Mesothelial cell of epicardium (in vitro differentiated cells): ENCODE results near the gene WNK2. TPM values are rescaled to one million over a fixed set of nuclear protein-coding genes. Genes with fewer than 3 reads are reported as not detected.

Experiments used
- DNase-seq, 2 experiments: peaks; one replicate each; pipeline ENCODE4 v3.0.0; 2021; ENCODE audit warnings: low spot score in 2 of 2; ENCODE audit not compliant: unreplicated experiment in 2 of 2
- H3K27ac Mint-ChIP-seq: 2 replicates; pipeline ENCODE4 v1.8.0; 2021; ENCODE audit warnings: mixed read lengths
- H3K27me3 Mint-ChIP-seq: 2 replicates; pipeline ENCODE4 v1.8.0; 2021; ENCODE audit warnings: low read depth, mixed read lengths
- H3K36me3 Mint-ChIP-seq: 2 replicates; pipeline ENCODE4 v1.8.0; 2021; ENCODE audit warnings: mixed read lengths
- H3K4me1 Mint-ChIP-seq: 2 replicates; pipeline ENCODE4 v1.8.0; 2021; ENCODE audit warnings: mixed read lengths
- H3K4me3 Mint-ChIP-seq: 2 replicates; pipeline ENCODE4 v1.8.0; 2021; ENCODE audit warnings: mild to moderate bottlenecking, moderate library complexity, mixed read lengths
- H3K9me3 Mint-ChIP-seq: 2 replicates; pipeline ENCODE4 v1.8.0; 2021; ENCODE audit warnings: mixed read lengths
- total RNA-seq: library from RNA; stranded (reverse); gene quantifications from 3 replicates; pipeline ENCODE4 v1.2.1, GENCODE V29; 2021
- TF ChIP-seq, protein P1 (sequence below): fragments of 200-600 bp; sonication (generic); IDR thresholded peaks from one replicate; pipeline ENCODE4 v1.5.0; 2021; ENCODE audit warnings: antibody characterized with exemption; ENCODE audit not compliant: unreplicated experiment

Gene WNK2
- total RNA-seq, 1 donor from 2014 or later, result 66.0 TPM

DNA sequence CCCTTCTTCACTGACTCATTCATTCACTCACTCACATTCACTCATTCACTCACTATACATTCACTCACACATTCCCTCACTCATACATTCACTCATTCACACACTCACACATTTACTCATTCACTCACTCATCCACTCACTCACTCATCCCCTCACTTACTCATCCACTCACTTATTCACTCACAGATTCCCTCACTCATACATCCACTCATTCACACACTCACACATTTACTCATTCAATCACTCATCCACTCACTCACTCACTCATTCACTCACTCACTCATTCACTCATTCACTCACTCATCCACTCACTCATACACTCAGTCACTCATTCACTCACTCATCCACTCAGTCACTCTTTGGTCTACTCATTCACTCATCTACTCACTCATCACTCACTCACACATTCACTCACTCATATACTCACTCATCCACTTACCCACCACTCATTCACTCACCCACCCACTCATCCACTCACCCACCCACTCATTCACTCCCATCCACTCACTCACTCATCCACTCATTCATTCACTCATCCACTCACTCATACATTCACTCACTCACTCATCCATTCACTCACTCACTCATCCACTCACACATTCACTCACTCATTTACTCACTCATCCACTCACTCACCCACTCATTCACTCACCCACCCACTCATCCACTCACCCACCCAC lies 27.2 kb downstream of the WNK2 start:
- TF ChIP-seq, protein P1, sequence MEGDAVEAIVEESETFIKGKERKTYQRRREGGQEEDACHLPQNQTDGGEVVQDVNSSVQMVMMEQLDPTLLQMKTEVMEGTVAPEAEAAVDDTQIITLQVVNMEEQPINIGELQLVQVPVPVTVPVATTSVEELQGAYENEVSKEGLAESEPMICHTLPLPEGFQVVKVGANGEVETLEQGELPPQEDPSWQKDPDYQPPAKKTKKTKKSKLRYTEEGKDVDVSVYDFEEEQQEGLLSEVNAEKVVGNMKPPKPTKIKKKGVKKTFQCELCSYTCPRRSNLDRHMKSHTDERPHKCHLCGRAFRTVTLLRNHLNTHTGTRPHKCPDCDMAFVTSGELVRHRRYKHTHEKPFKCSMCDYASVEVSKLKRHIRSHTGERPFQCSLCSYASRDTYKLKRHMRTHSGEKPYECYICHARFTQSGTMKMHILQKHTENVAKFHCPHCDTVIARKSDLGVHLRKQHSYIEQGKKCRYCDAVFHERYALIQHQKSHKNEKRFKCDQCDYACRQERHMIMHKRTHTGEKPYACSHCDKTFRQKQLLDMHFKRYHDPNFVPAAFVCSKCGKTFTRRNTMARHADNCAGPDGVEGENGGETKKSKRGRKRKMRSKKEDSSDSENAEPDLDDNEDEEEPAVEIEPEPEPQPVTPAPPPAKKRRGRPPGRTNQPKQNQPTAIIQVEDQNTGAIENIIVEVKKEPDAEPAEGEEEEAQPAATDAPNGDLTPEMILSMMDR, result no peak
- H3K4me3 Mint-ChIP-seq, result no peak overlapping the region
- H3K4me1 Mint-ChIP-seq, result peaks cover 11% of the 10 kb centered on the region

DNA sequence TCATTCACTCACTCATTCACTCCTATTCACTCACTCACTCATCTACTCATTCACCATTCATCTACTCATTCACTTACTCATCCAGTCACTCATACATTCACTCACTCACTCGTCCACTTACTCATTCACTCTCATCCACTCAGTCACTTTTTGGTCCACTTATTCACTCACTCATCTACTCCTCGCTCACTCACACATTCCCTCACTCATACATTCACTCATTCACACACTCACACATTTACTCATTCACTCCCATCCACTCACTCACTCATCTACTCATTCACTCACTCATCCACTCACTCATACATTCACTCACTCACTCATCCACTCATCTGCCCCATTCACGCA lies 27.7 kb downstream of the WNK2 start:
- H3K27me3 Mint-ChIP-seq, result no peaks in the 10 kb centered on the region
- H3K4me1 Mint-ChIP-seq, result peaks cover 11% of the 10 kb centered on the region
- no peak overlapping the region for H3K4me3 Mint-ChIP-seq
- peaks cover 9% of the 10 kb centered on the region for H3K9me3 Mint-ChIP-seq
- H3K27ac Mint-ChIP-seq, result no peak overlapping the region
- peaks cover 7% of the 10 kb centered on the region for H3K36me3 Mint-ChIP-seq
- DNase-seq, result no peak
- TF ChIP-seq, protein P1, result no peak

More for the DNA sequence above, 27.2 kb downstream of the WNK2 start:
- no peak for DNase-seq
- no peak overlapping the region for H3K27ac Mint-ChIP-seq
- H3K27me3 Mint-ChIP-seq, result no peaks in the 10 kb centered on the region
- H3K9me3 Mint-ChIP-seq, result peaks cover 9% of the 10 kb centered on the region
- H3K36me3 Mint-ChIP-seq, result peaks cover 7% of the 10 kb centered on the region

DNA sequence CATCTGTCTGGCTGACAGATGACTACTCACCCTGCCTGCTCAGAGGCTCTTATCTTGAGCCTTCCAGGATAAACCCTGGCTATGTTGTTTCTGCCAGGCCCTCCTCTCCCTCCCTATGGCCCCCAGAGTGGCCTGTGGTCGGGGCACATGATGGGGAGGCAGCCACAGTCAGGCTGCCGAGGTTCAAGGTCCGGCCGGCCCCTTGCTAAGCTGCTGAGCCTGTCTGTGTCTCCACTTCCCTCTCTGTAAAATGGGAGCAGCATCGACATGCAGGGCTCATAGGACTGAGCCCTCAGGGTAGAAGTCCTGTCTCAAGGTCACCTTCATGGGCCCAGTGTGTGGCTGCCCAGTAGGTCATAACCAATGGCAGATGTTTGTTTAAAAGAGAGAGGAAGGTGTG lies 28.5 kb downstream of the WNK2 start:
- TF ChIP-seq, protein P1, result no peak
- no peak for DNase-seq
- Mint-ChIP-seq H3K36me3 (peaks cover 7% of the 10 kb centered on the region), H3K27me3 (no peaks in the 10 kb centered on the region), H3K4me1 (peaks cover 10% of the 10 kb centered on the region), H3K9me3 (peaks cover 9% of the 10 kb centered on the region), H3K27ac (no peak overlapping the region), H3K4me3 (no peak overlapping the region)

DNA sequence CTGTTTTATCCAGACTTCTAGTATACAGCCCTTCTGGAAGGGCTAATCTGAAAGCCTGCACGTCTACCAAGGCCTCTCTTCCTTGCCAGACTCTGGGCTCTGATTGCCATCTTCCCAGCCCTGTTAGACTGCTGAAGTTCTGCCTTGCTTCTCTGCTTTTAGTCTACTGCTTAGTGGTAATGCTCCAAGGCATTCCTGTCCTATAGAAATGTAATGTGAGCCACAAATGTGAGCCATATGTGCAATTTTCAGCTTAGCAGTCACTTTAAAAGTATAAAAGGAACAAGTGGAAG lies 32.1 kb downstream of the WNK2 start:
- no peak overlapping the region for H3K4me3 Mint-ChIP-seq
- no peak for DNase-seq
- H3K27me3 Mint-ChIP-seq, result no peaks in the 10 kb centered on the region
- no peak overlapping the region for H3K27ac Mint-ChIP-seq
- TF ChIP-seq, protein P1, result no peak
- H3K9me3 Mint-ChIP-seq, result peaks cover 9% of the 10 kb centered on the region
- H3K4me1 Mint-ChIP-seq, result no peaks in the 10 kb centered on the region
- peaks cover 7% of the 10 kb centered on the region for H3K36me3 Mint-ChIP-seq

DNA sequence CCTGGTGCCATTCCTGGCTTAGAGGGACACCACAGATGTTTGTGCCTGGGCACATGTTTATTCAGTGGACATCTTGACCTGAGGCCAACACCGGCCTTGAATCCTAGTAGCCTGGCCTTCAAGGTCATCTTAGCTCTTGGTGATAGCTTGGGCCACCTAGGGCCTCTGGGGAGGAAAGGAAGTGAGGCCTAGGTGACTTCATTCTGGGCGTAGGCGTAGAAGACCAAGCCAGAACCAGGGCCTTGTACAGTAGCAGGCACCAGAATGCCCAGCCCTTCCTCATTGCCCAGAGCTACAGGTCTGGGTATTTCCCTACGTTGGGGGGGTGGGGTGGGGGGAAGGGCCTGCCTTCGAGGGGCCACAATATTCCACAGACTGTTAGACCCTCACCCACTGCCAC lies 33.8 kb downstream of the WNK2 start:
- Mint-ChIP-seq H3K4me3 (no peak overlapping the region), H3K27me3 (no peaks in the 10 kb centered on the region), H3K4me1 (peaks cover under 1% of the 10 kb centered on the region), H3K36me3 (peaks cover 7% of the 10 kb centered on the region), H3K27ac (no peak overlapping the region), H3K9me3 (peaks cover 9% of the 10 kb centered on the region)
- TF ChIP-seq, protein P1, result no peak
- DNase-seq, result no peak

DNA sequence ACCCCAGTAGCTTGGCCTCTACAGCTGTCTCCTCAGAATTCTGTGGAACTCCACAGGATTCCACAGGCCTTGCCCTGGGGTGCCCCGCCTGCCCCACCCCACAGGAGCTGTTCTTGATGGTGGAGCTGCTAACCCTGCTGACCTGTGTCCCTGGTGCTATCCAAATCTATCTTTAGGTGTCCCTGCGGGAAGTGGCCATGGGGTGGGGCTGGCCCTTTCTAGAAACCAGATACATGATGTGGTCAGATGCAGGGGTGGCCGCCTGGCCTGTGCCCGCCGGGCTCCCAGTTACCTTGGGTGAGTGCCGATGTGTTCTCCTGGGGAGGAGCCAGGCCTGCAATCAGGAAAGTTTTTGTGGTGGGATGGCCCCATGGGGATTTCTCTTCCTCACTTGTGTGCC lies 34.2 kb downstream of the WNK2 start:
- peaks cover 4% of the 10 kb centered on the region for H3K4me1 Mint-ChIP-seq
- no peak overlapping the region for H3K27ac Mint-ChIP-seq
- TF ChIP-seq, protein P1, result no peak
- H3K9me3 Mint-ChIP-seq, result peaks cover 9% of the 10 kb centered on the region
- DNase-seq, result no peak
- no peak overlapping the region for H3K4me3 Mint-ChIP-seq
- peaks cover 7% of the 10 kb centered on the region for H3K36me3 Mint-ChIP-seq
- no peaks in the 10 kb centered on the region for H3K27me3 Mint-ChIP-seq
